Smooth muscle cell (in vitro differentiated cells): ENCODE results near the gene DSTN. TPM values are rescaled to one million over a fixed set of nuclear protein-coding genes. Genes with fewer than 3 reads are reported as not detected.

Experiments used
- DNase-seq: peaks from one replicate; lab custom pipeline; 2025; ENCODE audit not compliant: unreplicated experiment; lab: John Stamatoyannopoulos, UW
- H2AFZ ChIP-seq: fragments of 200-600 bp; sonication (generic); 2 replicates; pipeline ENCODE4 v1.6.0; 2016; ENCODE audit warnings: antibody characterized with exemption, low read depth, mild to moderate bottlenecking
- H3F3A ChIP-seq: fragments of 200-600 bp; sonication (generic); 2 replicates; pipeline ENCODE4 v1.6.0; 2017; ENCODE audit warnings: antibody characterized with exemption, low read depth
- H3K27ac ChIP-seq: fragments of 200-600 bp; sonication (generic); 2 replicates; pipeline ENCODE4 v1.5.1; 2016; ENCODE audit warnings: low read depth, mild to moderate bottlenecking
- H3K27me3 ChIP-seq: fragments of 200-600 bp; sonication (generic); 2 replicates; pipeline ENCODE4 v1.6.1; 2016; ENCODE audit warnings: low read depth, mild to moderate bottlenecking
- H3K36me3 ChIP-seq: fragments of 200-600 bp; sonication (generic); 2 replicates; pipeline ENCODE4 v1.5.1; 2016; ENCODE audit warnings: low read depth
- H3K4me1 ChIP-seq: fragments of 200-600 bp; sonication (generic); 2 replicates; pipeline ENCODE4 v1.5.1; 2016; ENCODE audit warnings: low read depth
- H3K4me2 ChIP-seq: fragments of 200-600 bp; sonication (generic); 2 replicates; pipeline ENCODE4 v1.6.0; 2016; ENCODE audit warnings: mild to moderate bottlenecking
- H3K4me3 ChIP-seq: fragments of 200-600 bp; sonication (generic); 2 replicates; pipeline ENCODE4 v1.5.1; 2016; ENCODE audit warnings: mild to moderate bottlenecking
- H3K79me2 ChIP-seq: fragments of 200-600 bp; sonication (generic); 2 replicates; pipeline ENCODE4 v1.6.0; 2016; ENCODE audit warnings: low read depth, mild to moderate bottlenecking
- H3K9ac ChIP-seq: fragments of 200-600 bp; sonication (generic); 2 replicates; pipeline ENCODE4 v1.6.0; 2016; ENCODE audit warnings: low read depth
- H3K9me3 ChIP-seq: fragments of 200-600 bp; sonication (generic); replicated peaks from 2 replicates; pipeline ENCODE4 v1.5.1; 2016; ENCODE audit warnings: low read depth
- H4K20me1 ChIP-seq: fragments of 200-600 bp; sonication (generic); 2 replicates; pipeline ENCODE4 v1.6.0; 2016; ENCODE audit warnings: low read depth
- WGBS: methylation state at CpG from one replicate; pipeline ENCODE4 v1.1.7; 2016; ENCODE audit warnings: low lambda C conversion rate; 5-methylcytosine and 5-hydroxymethylcytosine counted together
- polyA plus RNA-seq: library from polyadenylated mRNA; unstranded; fragments of >200 nt; fragmentation: Nextera tagmentation; extraction: Ambion mirVana; gene quantifications from 2 replicates; pipeline ENCODE4 v1.2.1, GENCODE V29; 2016
- total RNA-seq: library from RNA; depleted of rRNA; stranded (reverse); fragments of >200 nt; gene quantifications from 2 replicates; pipeline ENCODE4 v1.2.3, GENCODE V29; 2014
- TF ChIP-seq, protein P1 (sequence below): fragments of 200-600 bp; sonication (generic); IDR thresholded peaks from 2 replicates; pipeline ENCODE4 v1.5.1; 2017; ENCODE audit warnings: borderline replicate concordance, mild to moderate bottlenecking, antibody characterized with exemption; ENCODE audit not compliant: insufficient read depth, poor library complexity, severe bottlenecking

The DSTN gene
- total and polyA plus RNA-seq, 2 experiments from 2014 or later, result 486 to 534 TPM

DNA sequence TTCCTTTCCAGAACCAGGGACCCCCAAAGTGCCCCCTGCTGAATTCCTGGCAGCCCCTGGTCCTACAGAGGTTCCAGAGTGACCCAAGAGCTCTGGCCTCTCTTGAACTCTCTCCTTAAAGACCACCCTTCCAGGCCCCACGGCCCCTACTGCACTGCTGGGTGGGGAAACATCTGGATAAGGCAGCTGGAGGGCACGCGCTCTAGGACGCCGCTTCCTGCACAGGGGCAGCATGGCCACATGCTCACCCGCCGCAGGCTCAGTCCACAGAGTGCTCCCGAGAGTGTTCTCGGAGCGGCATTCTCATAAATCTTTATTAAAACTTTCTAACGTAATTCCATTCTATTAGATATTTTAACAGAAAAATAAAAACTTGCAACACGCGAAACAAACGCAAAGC, 75.1 kb downstream of the DSTN start:
- Histone ChIP-seq H4K20me1 (peaks cover 100% of the 10 kb centered on the region), H3K4me3 (no peak overlapping the region), H3K9me3 (no peaks in the 10 kb centered on the region), H3K79me2 (peaks cover 97% of the 10 kb centered on the region), H3F3A (no peaks in the 10 kb centered on the region), H3K4me1 (peaks cover 29% of the 10 kb centered on the region), H3K4me2 (no peak overlapping the region), H3K27ac (peak overlapping the region; percentile 57), H2AFZ (no peak overlapping the region), H3K27me3 (no peaks in the 10 kb centered on the region), H3K36me3 (no peaks in the 10 kb centered on the region), H3K9ac (no peak overlapping the region)
- 94% methylated on average over 14 of the region's 14 CpGs for WGBS
- DNase-seq, result no peak
- TF ChIP-seq, protein P1, sequence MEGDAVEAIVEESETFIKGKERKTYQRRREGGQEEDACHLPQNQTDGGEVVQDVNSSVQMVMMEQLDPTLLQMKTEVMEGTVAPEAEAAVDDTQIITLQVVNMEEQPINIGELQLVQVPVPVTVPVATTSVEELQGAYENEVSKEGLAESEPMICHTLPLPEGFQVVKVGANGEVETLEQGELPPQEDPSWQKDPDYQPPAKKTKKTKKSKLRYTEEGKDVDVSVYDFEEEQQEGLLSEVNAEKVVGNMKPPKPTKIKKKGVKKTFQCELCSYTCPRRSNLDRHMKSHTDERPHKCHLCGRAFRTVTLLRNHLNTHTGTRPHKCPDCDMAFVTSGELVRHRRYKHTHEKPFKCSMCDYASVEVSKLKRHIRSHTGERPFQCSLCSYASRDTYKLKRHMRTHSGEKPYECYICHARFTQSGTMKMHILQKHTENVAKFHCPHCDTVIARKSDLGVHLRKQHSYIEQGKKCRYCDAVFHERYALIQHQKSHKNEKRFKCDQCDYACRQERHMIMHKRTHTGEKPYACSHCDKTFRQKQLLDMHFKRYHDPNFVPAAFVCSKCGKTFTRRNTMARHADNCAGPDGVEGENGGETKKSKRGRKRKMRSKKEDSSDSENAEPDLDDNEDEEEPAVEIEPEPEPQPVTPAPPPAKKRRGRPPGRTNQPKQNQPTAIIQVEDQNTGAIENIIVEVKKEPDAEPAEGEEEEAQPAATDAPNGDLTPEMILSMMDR, result no peak

DNA sequence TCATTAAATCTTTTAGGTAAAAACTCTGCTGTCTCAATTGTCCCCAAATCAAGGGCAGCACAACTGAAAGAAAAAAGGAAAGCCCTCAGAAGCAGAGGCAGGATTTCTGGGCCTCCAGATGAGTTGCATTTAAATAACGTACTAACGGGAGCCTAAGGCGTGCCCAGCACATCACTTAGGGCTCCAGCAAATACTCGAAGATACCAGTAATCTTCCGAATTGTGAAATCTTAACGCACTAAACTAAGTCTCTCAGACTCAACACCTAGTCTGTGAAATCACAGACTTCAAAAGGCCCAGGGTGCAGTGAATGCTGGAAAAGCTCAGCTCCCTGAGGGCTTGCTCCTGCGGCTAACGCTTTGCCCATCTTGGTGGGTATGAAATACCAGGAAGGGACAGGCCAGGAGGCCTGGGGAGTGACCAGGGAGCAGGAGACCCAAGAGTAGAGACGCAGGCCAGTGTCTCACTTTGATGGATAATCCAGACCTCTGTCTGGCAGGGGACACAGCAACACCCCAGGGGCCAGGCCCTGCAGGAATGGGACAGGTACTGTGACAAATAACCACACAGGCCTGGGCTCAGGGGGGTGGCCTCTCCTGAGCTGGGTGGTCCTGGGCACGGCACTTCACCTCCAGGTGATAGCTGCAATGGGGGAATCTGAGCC, 75.8 kb downstream of the DSTN start:
- Histone ChIP-seq H3K27ac (peak overlapping the region; percentile 57), H3K4me1 (peaks cover 29% of the 10 kb centered on the region), H3K36me3 (no peaks in the 10 kb centered on the region), H4K20me1 (peaks cover 100% of the 10 kb centered on the region), H3K27me3 (no peaks in the 10 kb centered on the region), H2AFZ (no peak overlapping the region), H3K79me2 (peaks cover 100% of the 10 kb centered on the region), H3K9me3 (no peaks in the 10 kb centered on the region), H3K4me2 (no peak overlapping the region), H3K9ac (no peak overlapping the region), H3F3A (no peaks in the 10 kb centered on the region), H3K4me3 (no peak overlapping the region)
- 61% methylated on average over 10 of the region's 10 CpGs for WGBS
- DNase-seq, result no peak
- TF ChIP-seq, protein P1, result no peak

DNA sequence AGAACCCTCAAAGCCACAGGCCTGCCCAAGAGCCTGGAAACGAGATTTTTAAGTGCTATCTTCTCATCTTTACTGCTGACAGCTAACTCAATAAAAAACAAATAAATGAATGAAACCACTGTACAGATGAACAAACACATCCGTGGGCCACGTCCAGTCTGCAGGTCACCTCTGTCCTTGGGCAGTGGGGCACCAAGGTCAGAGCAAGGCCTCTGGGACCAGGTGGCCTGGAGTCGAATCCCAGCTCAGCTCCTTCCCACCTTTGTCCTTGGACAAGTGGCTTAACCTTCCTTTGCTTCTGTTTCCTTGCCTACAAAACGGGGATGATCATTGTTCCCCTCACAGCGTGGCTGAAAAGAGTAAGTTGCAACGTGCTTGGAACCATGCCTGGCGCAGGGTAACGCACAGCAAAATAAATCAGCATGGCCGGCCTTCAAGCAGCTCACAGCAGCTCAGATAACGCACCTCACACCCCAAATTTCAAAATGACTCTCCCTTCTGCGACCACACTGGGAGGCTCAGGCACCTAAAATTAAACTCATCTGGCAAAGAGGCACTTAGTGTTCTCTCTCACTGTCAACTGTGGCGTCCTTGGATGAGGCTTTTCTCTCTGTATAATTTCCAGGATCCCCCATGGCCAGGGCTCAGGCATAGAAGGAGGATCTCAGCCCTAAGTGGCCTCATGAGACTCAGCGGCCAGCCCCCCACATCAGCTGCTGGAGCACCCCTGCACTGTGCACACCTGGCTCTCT, 76.5 kb downstream of the DSTN start:
- Histone ChIP-seq H3K4me3 (no peak overlapping the region), H3K79me2 (peaks cover 100% of the 10 kb centered on the region), H3K27ac (no peak overlapping the region), H3F3A (no peaks in the 10 kb centered on the region), H3K27me3 (no peaks in the 10 kb centered on the region), H3K9me3 (no peaks in the 10 kb centered on the region), H4K20me1 (peaks cover 100% of the 10 kb centered on the region), H3K4me1 (peaks cover 29% of the 10 kb centered on the region), H3K36me3 (no peaks in the 10 kb centered on the region), H2AFZ (no peak overlapping the region), H3K4me2 (no peak overlapping the region), H3K9ac (no peak overlapping the region)
- whole genome bisulfite sequencing, result 88% methylated on average over 14 of the region's 14 CpGs
- DNase-seq, result no peak
- TF ChIP-seq, protein P1, result no peak
